G401 (cell line): ENCODE data around the gene FOXP1. TPM values are rescaled to one million over a fixed set of nuclear protein-coding genes. Genes with fewer than 3 reads are reported as not detected.

Experiments
- DNase-seq: peaks from one replicate; pipeline ENCODE4 v3.0.0-alpha.2; 2015; ENCODE audit warnings: low spot score
- in situ Hi-C: cut with HindIII; loops from 2 replicates; pipeline ENCODE4 v1.10.0; 2016; ENCODE audit warnings: low sequenced_read_pairs, mixed read lengths
- total RNA-seq: library from RNA; depleted of rRNA; stranded (reverse); fragments of >200 nt; shearing (Covaris generic); gene quantifications from 2 replicates; pipeline ENCODE4 v1.2.3, GENCODE V29; 2014

FOXP1 gene
- total RNA-seq, 1 experiment from 2014 or later, result 9.7 TPM

GRCh38 chr3:71515636-71516365, 67.7 kb downstream of the FOXP1 start:
- in situ Hi-C loops, result no loop called here
- DNase-seq, result no peak

GRCh38 chr3:71514621-71515020, 68.9 kb downstream of the FOXP1 start:
- no peak for DNase-seq

GRCh38 chr3:71513515-71513914, 70.0 kb downstream of the FOXP1 start:
- in situ Hi-C loops, result no loop called here

More at GRCh38 chr3:71514621-71515020, 68.9 kb downstream of the FOXP1 start:
- in situ Hi-C loops, result no loop called here

GRCh38 chr3:71513081-71513480, 70.4 kb downstream of the FOXP1 start:
- DNase-seq, result no peak
- in situ Hi-C loops, result no loop called here

More at GRCh38 chr3:71513515-71513914, 70.0 kb downstream of the FOXP1 start:
- DNase-seq, result no peak

GRCh38 chr3:71512544-71512943, 71.0 kb downstream of the FOXP1 start:
- in situ Hi-C loops, result no loop called here
- no peak for DNase-seq

GRCh38 chr3:71512000-71512399, 71.5 kb downstream of the FOXP1 start:
- no peak for DNase-seq
- in situ Hi-C loops, result no loop called here

- no peak for DNase-seq
- in situ Hi-C loops, result no loop called here
Observed at GRCh38 chr3:71511446-71511845, 72.1 kb downstream of the FOXP1 start.

- in situ Hi-C loops, result no loop called here
- DNase-seq, result no peak
Observed at GRCh38 chr3:71511037-71511436, 72.5 kb downstream of the FOXP1 start.

- in situ Hi-C loops, result no loop called here
Observed at GRCh38 chr3:71510510-71510909, 73.0 kb downstream of the FOXP1 start.

GRCh38 chr3:71509066-71509465, 74.5 kb downstream of the FOXP1 start:
- no peak for DNase-seq
- in situ Hi-C loops, result no loop called here

More at GRCh38 chr3:71510510-71510909, 73.0 kb downstream of the FOXP1 start:
- no peak for DNase-seq

- no peak for DNase-seq
- in situ Hi-C loops, result no loop called here
Observed at GRCh38 chr3:71505767-71506350, 77.7 kb downstream of the FOXP1 start.

- in situ Hi-C loops, result no loop called here
- no peak for DNase-seq
Observed at GRCh38 chr3:71504250-71505036, 79.1 kb downstream of the FOXP1 start.

GRCh38 chr3:71503525-71504249, 79.8 kb downstream of the FOXP1 start:
- in situ Hi-C loops, result no loop called here
- no peak for DNase-seq

- in situ Hi-C loops, result no loop called here
- no peak for DNase-seq
Observed at GRCh38 chr3:71502066-71502625, 81.4 kb downstream of the FOXP1 start.

- in situ Hi-C loops, result no loop called here
- DNase-seq, result no peak
Observed at GRCh38 chr3:71500696-71501095, 82.8 kb downstream of the FOXP1 start.

- in situ Hi-C loops, result no loop called here
- no peak for DNase-seq
Observed at GRCh38 chr3:71499227-71499876, 84.2 kb downstream of the FOXP1 start.

- peak; percentile 20 for DNase-seq
- in situ Hi-C loops, result no loop called here
Observed at GRCh38 chr3:71498543-71498942, 85.0 kb downstream of the FOXP1 start.

- in situ Hi-C loops, result no loop called here
- peak; percentile 61 for DNase-seq
Observed at GRCh38 chr3:71497971-71498444, 85.5 kb downstream of the FOXP1 start.
